ENCODE results near the gene TOR1B.
"Not testable (repeated sequence)": the region's sequence is repeated elsewhere in the genome, so short reads cannot be mapped to it uniquely, and the experiment has no call there.

Gene TOR1B

GRCh38 chr9:129776938-129777768 lies 25.8 kb upstream of the TOR1B start:
- H2AFZ ChIP-seq (ENCODE audit: low read length, unreplicated experiment), result peak overlapping the region; percentile 54
- peak overlapping the region; percentile 89 for H3K27ac ChIP-seq (ENCODE audit: low read depth, low read length)
- peaks cover 26% of the 10 kb centered on the region for H3K4me1 ChIP-seq (ENCODE audit: control insufficient read depth, insufficient read depth, low read length, unreplicated experiment)
- no peaks in the 10 kb centered on the region for H3K79me2 ChIP-seq (ENCODE audit: control insufficient read depth, insufficient read depth, low read length, unreplicated experiment)
- H3K4me3 ChIP-seq (ENCODE audit: low read depth, low read length), result peak overlapping the region; percentile 43
- H3K27me3 ChIP-seq (ENCODE audit: insufficient read depth, low read length), result no peaks in the 10 kb centered on the region
- no peaks in the 10 kb centered on the region for H3K36me3 ChIP-seq (ENCODE audit: insufficient read depth, low read length)

- H3K27me3 ChIP-seq (ENCODE audit: insufficient read depth, low read length), result no peaks in the 10 kb centered on the region
- H3K36me3 ChIP-seq (ENCODE audit: insufficient read depth, low read length), result no peaks in the 10 kb centered on the region
- peak overlapping the region; percentile 82 for H3K27ac ChIP-seq (ENCODE audit: low read depth, low read length)
- H2AFZ ChIP-seq (ENCODE audit: low read length, unreplicated experiment), result peak overlapping the region; percentile 8
- H3K79me2 ChIP-seq (ENCODE audit: control insufficient read depth, insufficient read depth, low read length, unreplicated experiment), result no peaks in the 10 kb centered on the region
- no peak overlapping the region for H3K4me3 ChIP-seq (ENCODE audit: low read depth, low read length)
- peaks cover 26% of the 10 kb centered on the region for H3K4me1 ChIP-seq (ENCODE audit: control insufficient read depth, insufficient read depth, low read length, unreplicated experiment)
Measured at GRCh38 chr9:129777769-129778130, 25.2 kb upstream of the TOR1B start.

- H3K4me3 ChIP-seq (ENCODE audit: low read depth, low read length), result no peak overlapping the region
- H3K36me3 ChIP-seq (ENCODE audit: insufficient read depth, low read length), result no peaks in the 10 kb centered on the region
- H3K27ac ChIP-seq (ENCODE audit: low read depth, low read length), result no peak overlapping the region
- no peaks in the 10 kb centered on the region for H3K79me2 ChIP-seq (ENCODE audit: control insufficient read depth, insufficient read depth, low read length, unreplicated experiment)
- peaks cover 22% of the 10 kb centered on the region for H3K4me1 ChIP-seq (ENCODE audit: control insufficient read depth, insufficient read depth, low read length, unreplicated experiment)
- no peak overlapping the region for H2AFZ ChIP-seq (ENCODE audit: low read length, unreplicated experiment)
- no peaks in the 10 kb centered on the region for H3K27me3 ChIP-seq (ENCODE audit: insufficient read depth, low read length)
Measured at GRCh38 chr9:129778469-129778868, 24.5 kb upstream of the TOR1B start.

- H3K27ac ChIP-seq (ENCODE audit: low read depth, low read length), result no peak overlapping the region
- H3K4me3 ChIP-seq (ENCODE audit: low read depth, low read length), result no peak overlapping the region
- H3K4me1 ChIP-seq (ENCODE audit: control insufficient read depth, insufficient read depth, low read length, unreplicated experiment), result peaks cover 15% of the 10 kb centered on the region
- no peaks in the 10 kb centered on the region for H3K36me3 ChIP-seq (ENCODE audit: insufficient read depth, low read length)
- no peaks in the 10 kb centered on the region for H3K79me2 ChIP-seq (ENCODE audit: control insufficient read depth, insufficient read depth, low read length, unreplicated experiment)
- H3K27me3 ChIP-seq (ENCODE audit: insufficient read depth, low read length), result no peaks in the 10 kb centered on the region
- H2AFZ ChIP-seq (ENCODE audit: low read length, unreplicated experiment), result no peak overlapping the region
Measured at GRCh38 chr9:129779560-129780190, 23.3 kb upstream of the TOR1B start.

- H3K4me1 ChIP-seq (ENCODE audit: control insufficient read depth, insufficient read depth, low read length, unreplicated experiment), result peaks cover 15% of the 10 kb centered on the region
- no peaks in the 10 kb centered on the region for H3K27me3 ChIP-seq (ENCODE audit: insufficient read depth, low read length)
- H3K27ac ChIP-seq (ENCODE audit: low read depth, low read length), result no peak overlapping the region
- H3K36me3 ChIP-seq (ENCODE audit: insufficient read depth, low read length), result no peaks in the 10 kb centered on the region
- no peak overlapping the region for H2AFZ ChIP-seq (ENCODE audit: low read length, unreplicated experiment)
- H3K79me2 ChIP-seq (ENCODE audit: control insufficient read depth, insufficient read depth, low read length, unreplicated experiment), result no peaks in the 10 kb centered on the region
- H3K4me3 ChIP-seq (ENCODE audit: low read depth, low read length), result no peak overlapping the region
Measured at GRCh38 chr9:129781131-129781530, 21.9 kb upstream of the TOR1B start.

GRCh38 chr9:129781981-129782380 lies 21.0 kb upstream of the TOR1B start:
- Histone ChIP-seq H2AFZ (ENCODE audit: low read length, unreplicated experiment) (no peak overlapping the region), H3K27me3 (ENCODE audit: insufficient read depth, low read length) (peaks cover 2% of the 10 kb centered on the region; the same call in 1 of the 2 replicates), H3K4me1 (ENCODE audit: control insufficient read depth, insufficient read depth, low read length, unreplicated experiment) (peaks cover 7% of the 10 kb centered on the region), H3K36me3 (ENCODE audit: insufficient read depth, low read length) (no peaks in the 10 kb centered on the region), H3K79me2 (ENCODE audit: control insufficient read depth, insufficient read depth, low read length, unreplicated experiment) (no peaks in the 10 kb centered on the region), H3K4me3 (ENCODE audit: low read depth, low read length) (no peak overlapping the region), H3K27ac (ENCODE audit: low read depth, low read length) (no peak overlapping the region)

GRCh38 chr9:129783516-129784361 lies 19.2 kb upstream of the TOR1B start:
- no peak overlapping the region for H3K27ac ChIP-seq (ENCODE audit: low read depth, low read length)
- no peaks in the 10 kb centered on the region for H3K4me1 ChIP-seq (ENCODE audit: control insufficient read depth, insufficient read depth, low read length, unreplicated experiment)
- peaks cover 8% of the 10 kb centered on the region; the same call in 1 of the 2 replicates for H3K27me3 ChIP-seq (ENCODE audit: insufficient read depth, low read length)
- H3K4me3 ChIP-seq (ENCODE audit: low read depth, low read length), result no peak overlapping the region
- no peaks in the 10 kb centered on the region for H3K36me3 ChIP-seq (ENCODE audit: insufficient read depth, low read length)
- H3K79me2 ChIP-seq (ENCODE audit: control insufficient read depth, insufficient read depth, low read length, unreplicated experiment), result no peaks in the 10 kb centered on the region
- no peak overlapping the region for H2AFZ ChIP-seq (ENCODE audit: low read length, unreplicated experiment)

GRCh38 chr9:129784970-129785369 lies 18.0 kb upstream of the TOR1B start:
- not testable (repeated sequence) for H3K36me3 ChIP-seq (ENCODE audit: insufficient read depth, low read length); H3K27me3 ChIP-seq (ENCODE audit: insufficient read depth, low read length); H3K4me1 ChIP-seq (ENCODE audit: control insufficient read depth, insufficient read depth, low read length, unreplicated experiment); H3K79me2 ChIP-seq (ENCODE audit: control insufficient read depth, insufficient read depth, low read length, unreplicated experiment); H2AFZ ChIP-seq (ENCODE audit: low read length, unreplicated experiment); H3K27ac ChIP-seq (ENCODE audit: low read depth, low read length); H3K4me3 ChIP-seq (ENCODE audit: low read depth, low read length)

- no peak overlapping the region for H3K27ac ChIP-seq (ENCODE audit: low read depth, low read length)
- no peaks in the 10 kb centered on the region for H3K36me3 ChIP-seq (ENCODE audit: insufficient read depth, low read length)
- no peak overlapping the region for H3K4me3 ChIP-seq (ENCODE audit: low read depth, low read length)
- no peaks in the 10 kb centered on the region for H3K79me2 ChIP-seq (ENCODE audit: control insufficient read depth, insufficient read depth, low read length, unreplicated experiment)
- H3K27me3 ChIP-seq (ENCODE audit: insufficient read depth, low read length), result peaks cover 8% of the 10 kb centered on the region; the same call in 1 of the 2 replicates
- H2AFZ ChIP-seq (ENCODE audit: low read length, unreplicated experiment), result no peak overlapping the region
- no peaks in the 10 kb centered on the region for H3K4me1 ChIP-seq (ENCODE audit: control insufficient read depth, insufficient read depth, low read length, unreplicated experiment)
Measured at GRCh38 chr9:129785866-129786265, 17.1 kb upstream of the TOR1B start.

GRCh38 chr9:129786481-129786880 lies 16.5 kb upstream of the TOR1B start:
- H2AFZ ChIP-seq (ENCODE audit: low read length, unreplicated experiment), result no peak overlapping the region

More at GRCh38 chr9:129786481-129786880, 16.5 kb upstream of the TOR1B start:
- Histone ChIP-seq H3K79me2 (ENCODE audit: control insufficient read depth, insufficient read depth, low read length, unreplicated experiment) (no peaks in the 10 kb centered on the region), H3K4me3 (ENCODE audit: low read depth, low read length) (no peak overlapping the region), H3K4me1 (ENCODE audit: control insufficient read depth, insufficient read depth, low read length, unreplicated experiment) (no peaks in the 10 kb centered on the region), H3K27me3 (ENCODE audit: insufficient read depth, low read length) (peaks cover 8% of the 10 kb centered on the region; the same call in 1 of the 2 replicates), H3K27ac (ENCODE audit: low read depth, low read length) (no peak overlapping the region), H3K36me3 (ENCODE audit: insufficient read depth, low read length) (no peaks in the 10 kb centered on the region)
